Limb (tissue), 2 donors: ENCODE results near the gene ALG3.
"Not testable (repeated sequence)": the region's sequence is repeated elsewhere in the genome, so short reads cannot be mapped to it uniquely, and the experiment has no call there.

Source experiments
- DNase-seq, 2 donors: peaks; one replicate each; pipeline ENCODE4 v3.0.0-alpha.2; 2016; ENCODE audit errors: extremely low spot score in 2 of 2

ALG3 gene

DNA sequence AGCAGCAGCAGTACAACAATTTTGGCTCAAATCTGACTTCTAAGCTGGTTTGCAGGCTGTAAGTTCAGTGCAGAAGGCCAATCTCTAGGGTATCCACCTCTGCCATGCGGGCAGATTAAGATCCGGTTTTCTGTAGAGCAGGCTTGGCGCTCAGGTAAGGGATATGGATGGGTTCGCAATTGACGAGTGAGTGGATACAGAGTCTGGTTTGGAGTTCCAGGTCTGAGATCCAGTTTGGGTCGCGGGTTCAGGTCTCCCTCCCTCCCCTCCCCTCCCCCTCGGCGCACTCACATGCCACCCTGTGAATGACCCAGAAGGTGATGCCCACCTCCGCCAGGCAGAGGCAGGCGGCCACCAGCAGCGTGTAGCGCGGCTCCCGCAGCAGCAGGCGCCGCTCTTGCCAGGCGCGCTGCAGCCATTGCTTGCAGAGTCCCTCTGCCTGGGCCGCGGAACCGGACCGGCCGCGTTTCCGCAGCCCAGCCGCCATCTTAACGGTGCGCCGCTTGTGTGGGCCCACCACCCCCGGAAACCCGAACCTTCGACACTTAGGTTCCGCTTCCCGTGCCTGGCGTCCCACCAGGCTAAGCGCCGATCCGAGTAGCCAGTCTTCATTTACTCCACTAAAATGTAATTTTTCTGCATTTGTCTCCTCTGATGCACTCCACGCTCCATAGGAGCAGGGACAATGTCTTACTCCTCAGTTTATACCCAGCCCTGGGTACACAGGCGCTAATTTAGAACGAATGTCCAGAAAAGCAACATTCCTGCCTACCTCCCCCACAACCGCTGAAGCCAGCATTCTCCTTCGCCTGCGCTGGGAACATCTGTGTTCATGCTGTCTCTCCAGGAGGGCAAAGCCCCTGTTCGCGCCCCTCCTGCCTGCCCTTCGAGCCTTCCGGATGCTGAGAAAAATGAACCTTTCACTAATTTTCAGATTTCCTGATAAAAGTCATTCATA is at the start of gene ALG3:
Gene ALG3 (minus strand): TSS at position 509 of the 958 bp plus-strand sequence. CDS start 22 bp downstream, at position 487.
- peak; percentile 79 to 93 for DNase-seq

DNA sequence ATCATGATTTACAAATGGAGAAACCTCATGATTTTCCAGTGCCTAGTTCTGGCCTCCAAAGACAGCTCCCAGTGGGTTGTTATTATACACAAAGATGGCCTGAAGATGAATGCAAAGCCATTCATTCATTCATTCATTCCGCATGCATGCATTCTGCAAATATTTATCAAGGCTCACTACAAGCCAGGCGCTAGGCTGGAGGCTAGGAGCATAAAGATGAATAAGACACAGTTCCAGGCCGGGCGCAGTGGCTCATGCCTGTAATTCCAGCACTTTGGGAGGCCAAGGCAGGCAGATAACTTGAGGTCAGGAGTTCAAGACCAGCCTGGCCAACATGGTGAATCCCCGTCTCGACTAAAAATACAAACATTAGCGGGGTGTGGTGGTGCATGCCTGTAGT is 47.9 kb upstream of the ALG3 start:
- DNase-seq: no peak

GRCh38 chr3:184295771-184296170 is 47.0 kb upstream of the ALG3 start:
- DNase-seq: no peak

DNA sequence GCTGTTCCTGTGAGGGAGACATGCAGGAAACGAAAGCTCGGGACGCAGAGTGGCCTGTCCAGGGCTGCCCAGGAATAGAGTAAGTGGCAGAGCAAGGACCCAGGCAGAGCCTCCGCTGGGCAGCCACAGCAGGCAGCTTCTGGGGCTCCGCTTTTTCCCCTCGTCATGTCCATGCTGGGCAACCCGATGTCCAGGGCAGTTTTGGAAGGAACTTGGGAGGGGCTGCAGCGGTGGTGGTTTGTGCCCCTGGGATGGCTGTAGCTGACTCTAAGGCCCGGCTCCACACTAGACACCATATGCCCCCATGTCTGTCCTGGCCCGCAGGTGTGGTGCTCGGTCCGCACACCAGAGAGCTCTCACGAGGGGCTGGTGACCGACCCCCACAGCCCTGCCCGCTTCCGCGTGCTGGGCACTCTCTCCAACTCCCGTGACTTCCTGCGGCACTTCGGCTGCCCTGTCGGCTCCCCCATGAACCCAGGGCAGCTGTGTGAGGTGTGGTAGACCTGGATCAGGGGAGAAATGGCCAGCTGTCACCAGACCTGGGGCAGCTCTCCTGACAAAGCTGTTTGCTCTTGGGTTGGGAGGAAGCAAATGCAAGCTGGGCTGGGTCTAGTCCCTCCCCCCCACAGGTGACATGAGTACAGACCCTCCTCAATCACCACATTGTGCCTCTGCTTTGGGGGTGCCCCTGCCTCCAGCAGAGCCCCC is 43.1 kb upstream of the ALG3 start:
- DNase-seq: no peak

DNA sequence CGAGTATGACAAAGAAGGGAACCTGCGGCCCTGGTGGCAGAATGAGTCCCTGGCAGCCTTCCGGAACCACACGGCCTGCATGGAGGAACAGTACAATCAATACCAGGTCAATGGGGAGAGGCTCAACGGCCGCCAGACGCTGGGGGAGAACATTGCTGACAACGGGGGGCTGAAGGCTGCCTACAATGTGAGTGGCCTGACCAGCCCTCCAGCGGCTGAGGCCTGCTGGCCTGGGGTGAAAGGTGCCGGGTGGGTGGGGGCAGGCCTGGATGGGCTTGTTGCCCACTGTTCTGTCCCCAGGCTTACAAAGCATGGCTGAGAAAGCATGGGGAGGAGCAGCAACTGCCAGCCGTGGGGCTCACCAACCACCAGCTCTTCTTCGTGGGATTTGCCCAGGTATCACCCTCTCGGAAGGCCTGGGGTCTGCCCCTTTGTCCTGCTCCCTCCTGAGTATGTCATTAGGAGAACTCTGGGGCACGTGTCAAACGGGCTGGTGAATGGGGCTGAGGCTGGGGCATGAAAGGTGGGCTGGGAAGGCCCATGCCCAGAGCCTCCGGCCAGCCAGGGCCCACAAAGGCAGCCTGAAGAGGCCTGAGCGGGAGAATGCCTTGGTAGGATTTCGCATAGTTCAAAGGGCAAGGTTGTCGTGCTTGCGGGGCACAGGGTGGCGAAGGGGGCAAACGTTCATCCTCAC is 42.4 kb upstream of the ALG3 start:
- DNase-seq: no peak

- no peak for DNase-seq
Measured at GRCh38 chr3:184290331-184290730, 41.6 kb upstream of the ALG3 start.

DNA sequence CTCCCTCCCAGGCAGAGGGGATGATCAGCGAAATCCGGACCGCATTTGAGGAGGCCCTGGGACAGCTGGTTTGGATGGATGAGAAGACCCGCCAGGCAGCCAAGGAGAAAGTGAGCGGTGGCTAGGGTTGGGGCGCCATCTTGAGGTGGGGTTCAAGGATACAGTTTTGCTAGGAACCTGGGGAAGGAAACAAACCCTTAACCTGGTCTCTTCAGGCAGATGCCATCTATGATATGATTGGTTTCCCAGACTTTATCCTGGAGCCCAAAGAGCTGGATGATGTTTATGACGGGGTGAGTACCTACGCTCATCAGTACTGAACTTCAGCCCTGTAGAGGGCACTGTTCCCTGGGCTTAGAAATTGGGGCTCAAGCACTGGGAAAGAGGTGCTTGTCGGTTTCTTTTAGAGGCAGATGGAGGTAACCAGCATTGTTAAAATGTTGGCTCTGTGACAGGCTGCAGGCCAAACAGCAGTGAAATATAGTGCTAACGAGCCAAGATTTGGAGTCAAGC is 40.7 kb upstream of the ALG3 start:
- peak in 1 of 2 donors; percentile 60 for DNase-seq

- peak; percentile 59 for DNase-seq
Measured at GRCh38 chr3:184284696-184285095, 35.9 kb upstream of the ALG3 start.

DNA sequence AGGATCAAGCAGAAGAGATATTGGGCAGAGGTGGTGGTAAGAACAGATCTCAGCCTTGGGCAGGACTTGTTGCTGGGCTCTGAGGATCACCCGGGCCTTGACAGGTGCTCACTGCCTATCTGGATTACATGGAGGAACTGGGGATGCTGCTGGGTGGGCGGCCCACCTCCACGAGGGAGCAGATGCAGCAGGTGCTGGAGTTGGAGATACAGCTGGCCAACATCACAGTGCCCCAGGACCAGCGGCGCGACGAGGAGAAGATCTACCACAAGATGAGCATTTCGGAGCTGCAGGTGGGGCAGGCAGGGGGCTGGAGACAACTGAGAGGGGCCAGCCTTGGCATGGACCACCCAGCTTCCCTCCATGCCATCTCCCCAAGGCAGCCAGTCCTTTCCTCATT is 34.9 kb upstream of the ALG3 start:
- DNase-seq: no peak

DNA sequence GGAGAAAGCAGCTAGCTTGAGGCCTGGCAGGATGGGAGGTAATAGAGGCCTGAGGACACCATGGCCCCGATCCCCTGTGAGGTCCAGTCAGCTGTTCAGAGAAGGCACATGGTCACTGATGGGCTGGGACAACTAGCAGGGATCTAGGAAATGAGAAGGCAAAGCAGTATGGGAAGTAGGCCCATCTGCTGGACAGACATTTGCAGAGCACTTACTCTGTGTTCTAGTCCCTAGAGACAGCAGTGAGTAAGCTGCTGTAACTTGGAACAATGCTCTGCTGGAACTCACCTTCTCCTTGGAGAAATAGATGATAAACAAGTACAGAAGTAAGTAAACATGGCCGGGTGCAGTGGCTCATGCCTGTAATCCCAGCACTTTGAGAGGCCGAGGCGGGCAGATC is 34.2 kb upstream of the ALG3 start:
- no peak for DNase-seq

- DNase-seq: no peak
Measured at GRCh38 chr3:184277366-184277765, 28.6 kb upstream of the ALG3 start.

GRCh38 chr3:184275961-184276910 is 27.5 kb upstream of the ALG3 start, which contains the start of gene ECE2:
Gene ECE2, plus strand, starts transcription at chr3:184276022. Its CDS starts 132 bp downstream, at chr3:184276154.
- no peak for DNase-seq

GRCh38 chr3:184275381-184275701 is 26.6 kb upstream of the ALG3 start:
- no peak for DNase-seq

DNA sequence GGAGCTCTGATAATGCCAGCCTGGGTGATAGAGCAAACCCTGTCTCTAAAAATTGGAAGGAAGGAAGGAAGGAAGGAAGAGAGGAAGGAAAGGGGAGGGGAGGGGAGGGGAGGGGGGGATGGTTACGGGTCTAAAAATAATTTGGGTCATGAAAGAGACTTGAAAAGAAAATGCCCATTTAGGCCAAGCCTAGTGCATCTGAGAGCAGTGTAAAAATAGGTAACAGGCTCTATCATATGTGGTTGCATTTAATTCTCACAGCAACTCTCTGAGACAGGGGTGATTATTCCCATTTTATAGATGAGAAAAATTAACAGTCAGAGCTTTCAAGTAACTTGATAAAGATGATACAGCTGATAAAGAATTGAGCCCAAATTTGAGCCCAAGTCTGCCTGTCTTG is 23.5 kb upstream of the ALG3 start:
- DNase-seq: no peak

DNA sequence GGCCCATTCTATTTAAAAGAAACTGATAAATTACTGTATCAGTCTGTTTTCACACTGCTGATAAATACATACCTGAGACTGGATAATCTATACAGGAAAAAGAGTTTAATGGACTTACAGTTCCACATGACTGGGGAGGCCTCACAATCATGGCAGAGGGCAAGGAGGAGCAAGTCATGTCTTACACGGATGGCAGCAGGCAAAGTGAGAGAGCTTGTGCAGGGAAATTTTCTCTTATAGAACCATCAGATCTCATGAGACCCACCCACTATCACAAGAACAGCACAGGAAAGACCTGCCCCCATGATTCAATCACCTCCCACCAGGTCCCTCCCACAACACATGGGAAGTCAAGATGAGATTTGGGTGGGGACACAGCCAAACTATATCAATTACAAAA is 18.5 kb upstream of the ALG3 start:
- not testable (repeated sequence) for DNase-seq

DNA sequence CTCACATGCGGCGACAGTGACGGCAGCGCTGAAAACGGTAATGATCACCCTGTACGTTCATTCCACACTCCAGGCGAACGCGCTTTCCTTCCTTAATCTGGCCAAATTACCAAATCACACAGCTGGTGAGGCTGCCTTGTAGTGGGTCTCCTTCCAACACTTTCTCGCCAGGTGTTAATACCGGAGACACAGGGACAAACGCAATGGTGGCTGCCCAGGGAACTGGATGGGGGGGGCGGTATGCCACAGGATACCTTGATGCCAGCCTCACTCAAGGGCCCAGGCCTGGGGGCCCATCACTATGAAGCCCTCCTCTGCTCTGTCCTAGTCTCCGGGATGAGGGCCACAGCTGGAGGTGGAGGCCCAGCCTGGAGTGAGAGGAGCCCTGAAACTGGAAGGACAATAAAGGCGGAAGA is 14.0 kb upstream of the ALG3 start:
- DNase-seq: no peak

- peak in 1 of 2 donors; percentile 51 for DNase-seq
Measured at GRCh38 chr3:184261854-184262763, 13.3 kb upstream of the ALG3 start.

GRCh38 chr3:184261270-184261853 is 12.6 kb upstream of the ALG3 start, which contains the start of gene CAMK2N2:
Gene CAMK2N2, minus strand, starts transcription at chr3:184261553. Its CDS starts 268 bp downstream, at chr3:184261285.
- peak in 1 of 2 donors; percentile 71 for DNase-seq

- DNase-seq: peak in 1 of 2 donors; percentile 50
Measured at GRCh38 chr3:184260724-184261269, 12.0 kb upstream of the ALG3 start.
